BJ (cell line): ENCODE measurements around the gene ATP5PD. TPM values are rescaled to one million over a fixed set of nuclear protein-coding genes. Genes with fewer than 3 reads are reported as not detected.
"Not testable (repeated sequence)": the region's sequence is repeated elsewhere in the genome, so short reads cannot be mapped to it uniquely, and the experiment has no call there.

ENCODE experiments used
- CTCF ChIA-PET: fragments of 350-600 bp; formaldehyde crosslinking; extraction: SDS; loops from one replicate; lab custom pipeline; 2021; ENCODE audit warnings: antibody characterized with exemption, inconsistent platforms; lab: Yijun Ruan, JAX
- POLR2A ChIA-PET: fragments of 300-600 bp; sonication (Branson Sonifier 250); formaldehyde crosslinking; extraction: SDS; loops from one replicate; lab custom pipeline; 2021; ENCODE audit warnings: antibody characterized with exemption; lab: Charles Lee
- DNase-seq: peaks from one replicate; pipeline ENCODE4 v3.0.0-alpha.2; 2011; ENCODE audit warnings: low read depth
- H3K27me3 ChIP-seq: 2 replicates; pipeline ENCODE4 v1.6.0; 2011; ENCODE audit warnings: low read length; ENCODE audit not compliant: control insufficient read depth, insufficient read depth
- H3K36me3 ChIP-seq: 2 replicates; pipeline ENCODE4 v1.5.1; 2011; ENCODE audit warnings: low read length; ENCODE audit not compliant: control insufficient read depth, insufficient read depth
- H3K4me3 ChIP-seq: 2 replicates; pipeline ENCODE4 v1.5.1; 2011; ENCODE audit warnings: low read depth, mild to moderate bottlenecking, control low read depth, low read length
- polyA plus RNA-seq: library from polyadenylated mRNA; depleted of rRNA; stranded (reverse); fragments of >200 nt; gene quantifications from 2 replicates; pipeline ENCODE4 v1.2.3, GENCODE V29; 2011
- TF ChIP-seq, protein P1 (sequence below): IDR thresholded peaks from 2 replicates; pipeline ENCODE4 v1.5.1; 2011; ENCODE audit warnings: low read depth, mild to moderate bottlenecking, control low read depth, inconsistent platforms, low read length, moderate library complexity; ENCODE audit not compliant: insufficient read depth

The ATP5PD gene
- polyA plus RNA-seq, 1 experiment, result 160 TPM

DNA sequence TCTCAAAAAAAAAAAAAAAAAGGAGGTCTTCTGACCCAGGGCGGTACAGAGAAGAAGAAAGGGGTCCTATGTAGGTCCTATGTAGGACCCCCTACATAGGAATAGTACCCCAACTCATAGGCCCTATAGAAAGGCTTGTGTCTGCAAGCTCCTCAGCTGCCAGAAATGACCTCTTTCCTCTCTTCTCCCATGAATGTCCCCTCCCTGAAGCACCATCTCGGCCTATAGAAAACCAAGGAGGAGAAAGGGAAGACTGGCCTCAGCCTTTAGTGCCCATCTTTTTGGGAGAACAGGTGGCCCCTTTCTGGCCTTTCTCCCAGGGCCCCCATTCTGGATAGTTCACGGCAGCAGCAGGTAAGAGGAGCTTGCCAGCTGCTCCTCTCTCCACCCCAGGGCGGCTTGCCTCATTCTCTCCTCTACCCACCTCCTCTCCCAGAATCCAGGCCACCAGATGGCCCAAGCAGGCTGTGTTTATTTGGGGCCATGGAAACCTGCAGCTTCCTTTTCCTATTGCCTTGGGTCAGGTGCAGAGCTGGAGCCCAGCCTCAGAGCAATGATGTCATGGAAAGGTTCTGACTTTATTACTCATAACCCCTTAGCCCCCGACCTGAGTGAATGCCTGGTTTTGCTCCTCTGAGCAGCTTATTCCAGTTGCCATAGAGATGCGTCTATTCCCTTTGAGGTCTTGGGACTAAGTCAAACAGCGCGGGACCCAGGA is 35.9 kb downstream of the ATP5PD start:
- no peak overlapping the region for H3K4me3 ChIP-seq
- ChIA-PET POLR2A (no interaction called here), CTCF (interaction anchor here (0.6 to 4.8 kb wide), 6 partner anchors 10 to 53 kb away, joined by 3 to 52 read pairs (median 6); no protein-coding TSS in a partner anchor)
- no peaks in the 10 kb centered on the region for H3K27me3 ChIP-seq
- TF ChIP-seq, protein P1, sequence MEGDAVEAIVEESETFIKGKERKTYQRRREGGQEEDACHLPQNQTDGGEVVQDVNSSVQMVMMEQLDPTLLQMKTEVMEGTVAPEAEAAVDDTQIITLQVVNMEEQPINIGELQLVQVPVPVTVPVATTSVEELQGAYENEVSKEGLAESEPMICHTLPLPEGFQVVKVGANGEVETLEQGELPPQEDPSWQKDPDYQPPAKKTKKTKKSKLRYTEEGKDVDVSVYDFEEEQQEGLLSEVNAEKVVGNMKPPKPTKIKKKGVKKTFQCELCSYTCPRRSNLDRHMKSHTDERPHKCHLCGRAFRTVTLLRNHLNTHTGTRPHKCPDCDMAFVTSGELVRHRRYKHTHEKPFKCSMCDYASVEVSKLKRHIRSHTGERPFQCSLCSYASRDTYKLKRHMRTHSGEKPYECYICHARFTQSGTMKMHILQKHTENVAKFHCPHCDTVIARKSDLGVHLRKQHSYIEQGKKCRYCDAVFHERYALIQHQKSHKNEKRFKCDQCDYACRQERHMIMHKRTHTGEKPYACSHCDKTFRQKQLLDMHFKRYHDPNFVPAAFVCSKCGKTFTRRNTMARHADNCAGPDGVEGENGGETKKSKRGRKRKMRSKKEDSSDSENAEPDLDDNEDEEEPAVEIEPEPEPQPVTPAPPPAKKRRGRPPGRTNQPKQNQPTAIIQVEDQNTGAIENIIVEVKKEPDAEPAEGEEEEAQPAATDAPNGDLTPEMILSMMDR, result no peak
- H3K36me3 ChIP-seq, result no peaks in the 10 kb centered on the region
- no peak for DNase-seq

DNA sequence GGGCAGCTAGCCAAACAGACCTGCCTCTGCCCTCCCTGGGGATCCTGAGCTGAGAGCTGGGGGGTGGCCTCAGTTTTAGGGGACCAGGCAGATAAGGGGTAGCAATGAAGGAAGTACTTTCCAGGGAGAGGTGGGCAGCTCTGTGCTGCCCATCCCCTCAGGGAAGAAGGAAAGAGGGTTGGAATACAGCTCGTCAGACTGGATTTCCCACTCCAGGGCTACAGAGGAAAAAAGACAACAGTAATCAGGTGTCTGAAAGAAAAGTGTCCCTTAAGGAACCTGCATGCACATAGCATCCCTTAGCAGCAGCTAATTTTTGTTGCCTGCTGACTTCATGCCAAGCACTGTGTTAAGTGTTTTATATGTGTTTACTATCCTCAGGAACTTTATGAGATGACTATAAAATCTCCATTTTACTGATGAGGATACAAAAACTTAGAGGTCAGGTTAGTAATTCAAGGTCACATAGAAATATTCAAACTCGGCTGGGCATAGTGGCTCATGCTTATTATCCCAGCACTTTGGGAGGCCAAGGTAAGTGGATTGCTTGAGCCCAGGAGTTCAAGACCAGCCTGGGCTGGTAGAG is 37.5 kb downstream of the ATP5PD start:
- CTCF ChIA-PET, result interaction anchor here (0.5 to 4.8 kb wide), 3 partner anchors 10 to 47 kb away, joined by 3 to 52 read pairs (median 5); no protein-coding TSS in a partner anchor
- no peaks in the 10 kb centered on the region for H3K27me3 ChIP-seq
- no peak for DNase-seq
- POLR2A ChIA-PET, result interaction anchor here (0.8 kb wide), 1 partner anchor 1580 kb away, joined by 4 read pairs; no protein-coding TSS in a partner anchor
- TF ChIP-seq, protein P1, result no peak
- no peak overlapping the region for H3K4me3 ChIP-seq
- H3K36me3 ChIP-seq, result peaks cover 10% of the 10 kb centered on the region

DNA sequence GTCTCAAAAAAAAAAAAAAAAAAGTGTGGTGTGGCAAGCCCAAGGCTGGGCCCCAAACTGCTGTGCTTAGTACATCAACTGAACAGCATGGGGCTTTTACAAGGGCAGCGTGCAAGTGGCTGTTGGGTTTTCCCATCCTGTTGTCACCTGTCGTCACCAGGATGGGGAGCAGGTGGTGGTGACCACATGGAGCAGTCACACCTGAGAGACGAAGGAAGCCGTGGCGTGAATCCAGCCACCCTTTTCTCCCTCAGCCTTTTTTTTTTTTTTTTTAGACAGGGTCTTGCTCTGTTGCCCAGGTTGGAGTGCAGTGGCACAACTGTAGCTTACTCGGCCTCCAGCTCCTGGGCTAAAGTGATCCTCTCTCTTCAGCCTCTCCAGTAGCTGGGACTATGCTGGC is 38.4 kb downstream of the ATP5PD start:
- TF ChIP-seq, protein P1, result no peak
- Histone ChIP-seq H3K27me3 (no peaks in the 10 kb centered on the region), H3K36me3 (peaks cover 14% of the 10 kb centered on the region), H3K4me3 (no peak overlapping the region)
- ChIA-PET CTCF (interaction anchor here (0.5 to 1.1 kb wide), 3 partner anchors 9 to 123 kb away, joined by 3 to 5 read pairs (median 4); no protein-coding TSS in a partner anchor), POLR2A (interaction anchor here (0.8 kb wide), 1 partner anchor 1581 kb away, joined by 4 read pairs; no protein-coding TSS in a partner anchor)
- DNase-seq, result no peak

DNA sequence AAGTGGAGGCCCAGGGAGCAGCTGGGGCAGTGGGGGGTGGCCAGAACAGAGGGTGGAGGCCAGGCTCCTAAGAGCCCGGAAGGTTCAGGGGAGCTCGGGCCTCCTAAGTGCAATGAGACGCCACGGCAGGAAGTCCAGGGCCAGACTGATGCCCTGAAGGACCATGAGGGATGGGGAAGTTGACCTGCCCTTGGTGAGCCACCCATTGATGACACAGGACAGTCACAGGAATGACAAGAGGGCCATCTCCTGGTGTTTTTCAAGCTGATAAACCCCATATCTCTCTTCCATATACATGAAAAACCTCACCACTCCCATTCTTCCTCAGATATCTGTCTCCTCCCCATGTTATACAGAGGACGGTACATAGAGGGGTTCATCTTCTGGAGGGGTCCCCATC is 40.1 kb downstream of the ATP5PD start:
- TF ChIP-seq, protein P1, result no peak
- DNase-seq, result no peak
- POLR2A ChIA-PET, result no interaction called here
- H3K4me3 ChIP-seq, result no peak overlapping the region
- H3K36me3 ChIP-seq, result peaks cover 21% of the 10 kb centered on the region
- CTCF ChIA-PET, result interaction anchor here (1.7 kb wide), 1 partner anchor 46 kb away, joined by 14 read pairs; no protein-coding TSS in a partner anchor
- no peaks in the 10 kb centered on the region for H3K27me3 ChIP-seq

DNA sequence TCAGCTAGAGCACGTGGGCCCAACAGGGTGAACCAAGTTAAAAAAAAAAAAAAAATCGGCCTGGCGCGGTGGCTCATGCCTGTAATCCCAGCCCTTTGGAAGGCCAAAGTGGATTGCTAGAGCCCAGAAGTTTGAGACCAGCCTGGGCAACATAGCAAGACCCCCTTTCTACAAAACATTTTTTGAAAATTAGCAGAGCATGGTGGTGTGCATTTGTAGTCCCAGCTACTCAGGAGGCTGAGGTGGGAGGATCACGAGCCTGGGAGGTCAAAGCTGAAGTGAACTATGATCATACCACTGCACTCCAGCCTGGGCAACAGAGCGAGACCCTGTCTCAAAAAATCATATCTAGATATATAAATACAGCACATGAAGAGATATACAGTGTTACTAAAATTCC is 40.7 kb downstream of the ATP5PD start:
- POLR2A ChIA-PET, H3K27me3 ChIP-seq, DNase-seq, H3K4me3 ChIP-seq: not testable (repeated sequence)
- H3K36me3 ChIP-seq, result peaks cover 26% of the 10 kb centered on the region
- CTCF ChIA-PET, result interaction anchor here (1.7 to 2.2 kb wide), 2 partner anchors 10 to 45 kb away, joined by 7 to 14 read pairs; no protein-coding TSS in a partner anchor
